Choroid plexus epithelial cell (primary cell): ENCODE data around the gene APBA2.
"Not testable (repeated sequence)": the region's sequence is repeated elsewhere in the genome, so short reads cannot be mapped to it uniquely, and the experiment has no call there.

Source experiments
- DNase-seq: peaks from one replicate; pipeline ENCODE4 v3.0.0-alpha.2; 2010; ENCODE audit warnings: low read depth
- H3K4me3 ChIP-seq: 2 replicates; pipeline ENCODE4 v1.5.1; 2011; ENCODE audit warnings: low read depth, mild to moderate bottlenecking, control low read depth, low read length, moderate library complexity
- CTCF ChIP-seq: conservative IDR thresholded peaks from 2 replicates; pipeline ENCODE4 v1.5.1; 2011; ENCODE audit warnings: low read depth, mild to moderate bottlenecking, control low read depth, inconsistent platforms, low read length, moderate library complexity

APBA2 gene

GRCh38 chr15:28885128-28885629, 595 bp upstream of the APBA2 start:
- DNase-seq: no peak
- no peak for TF ChIP-seq CTCF
- peak overlapping the region; percentile 64 for H3K4me3 ChIP-seq

GRCh38 chr15:28886431-28887338, 911 bp downstream of the APBA2 start:
- H3K4me3 ChIP-seq: peak overlapping the region; percentile 64
- DNase-seq: no peak

GRCh38 chr15:28887339-28888174, 1.8 kb downstream of the APBA2 start:
- DNase-seq: no peak
- TF ChIP-seq CTCF: no peak
- peak overlapping the region; percentile 64 for H3K4me3 ChIP-seq

More at GRCh38 chr15:28886431-28887338, 911 bp downstream of the APBA2 start:
- no peak for TF ChIP-seq CTCF

GRCh38 chr15:28888302-28888894, 2.6 kb downstream of the APBA2 start:
- no peak overlapping the region for H3K4me3 ChIP-seq
- DNase-seq: no peak
- TF ChIP-seq CTCF: no peak

- no peak for TF ChIP-seq CTCF
- no peak for DNase-seq
- H3K4me3 ChIP-seq: no peak overlapping the region
Observed at GRCh38 chr15:28888900-28889299, 3.1 kb downstream of the APBA2 start.

GRCh38 chr15:28889346-28889745, 3.6 kb downstream of the APBA2 start:
- H3K4me3 ChIP-seq: no peak overlapping the region
- DNase-seq: no peak
- no peak for TF ChIP-seq CTCF

GRCh38 chr15:28889871-28890270, 4.1 kb downstream of the APBA2 start:
- not testable (repeated sequence) for DNase-seq, H3K4me3 ChIP-seq

GRCh38 chr15:28890291-28890690, 4.5 kb downstream of the APBA2 start:
- not testable (repeated sequence) for H3K4me3 ChIP-seq, DNase-seq
